ENCODE results near the gene WNT10A. TPM values are rescaled to one million over a fixed set of nuclear protein-coding genes. Genes with fewer than 3 reads are reported as not detected.

Gene WNT10A
- total and polyA plus RNA-seq, 9 of the 15 experiments (the other 6 are each of a cell fraction or from before 2014, with no cell fraction given): not detected

DNA sequence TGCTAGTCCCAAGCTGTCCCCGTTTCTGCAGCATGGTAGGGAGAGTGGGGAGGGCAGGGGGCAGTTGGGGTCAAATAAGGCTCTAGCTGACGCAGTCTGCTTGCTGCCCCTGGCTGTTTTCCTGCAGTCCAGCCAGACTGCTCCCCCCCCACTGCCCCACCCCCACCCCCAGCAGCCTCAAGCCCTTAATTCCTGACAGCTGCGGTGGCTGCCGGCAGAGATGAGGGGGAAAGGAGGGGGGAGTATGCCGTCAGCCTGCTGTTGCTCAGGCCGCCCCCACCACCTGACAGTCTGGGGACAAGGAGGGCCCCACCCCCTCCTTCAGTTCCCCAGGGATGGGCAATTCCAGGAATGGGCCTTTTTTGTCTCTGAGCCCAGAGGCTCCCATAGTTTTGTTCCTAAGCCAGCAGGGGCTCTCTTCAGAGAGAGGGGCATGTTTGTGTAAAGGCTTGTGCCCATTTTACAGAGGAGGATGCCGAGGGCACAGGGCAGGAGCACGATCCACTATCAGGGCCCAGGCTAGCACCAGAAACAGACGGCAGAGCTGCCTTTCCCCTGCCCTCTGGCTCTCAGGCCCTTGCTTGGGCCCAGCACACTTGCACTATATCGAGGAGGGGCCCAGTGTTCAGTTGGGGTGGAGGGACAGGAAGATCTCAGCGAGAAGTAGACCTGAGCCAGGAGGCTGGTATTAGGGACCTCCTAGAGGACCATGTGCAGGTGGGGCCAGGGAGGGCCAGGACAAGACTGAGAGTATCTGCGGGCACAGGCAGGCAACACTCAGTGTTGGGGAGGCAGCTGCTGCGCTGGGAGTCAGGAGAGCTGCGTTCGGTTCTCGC is 1.5 kb upstream of the WNT10A start:
- H3K9me1 ChIP-seq (ENCODE audit: control insufficient read depth, insufficient read depth, low read length): no peaks in the 10 kb centered on the region
- no peak overlapping the region for H3K27ac ChIP-seq (ENCODE audit: extremely low read depth, low read depth, low read length)
- H4K20me1 ChIP-seq (replicated peaks; ENCODE audit: control insufficient read depth, insufficient read depth, low read length): peaks cover 7% of the 10 kb centered on the region; the same call in 1 of the 2 replicates
- in situ Hi-C loops (cut with MboI) (no loop called here), intact Hi-C loops (cut with micrococcal nuclease) (loop anchor here (5.0 kb wide), 1 partner anchor 98 kb away; no protein-coding TSS in a partner anchor)
- H3K4me1 ChIP-seq (replicated peaks in 1 of 2; ENCODE audit: control insufficient read depth in 2 of 2, insufficient read depth in 2 of 2, low read length in 2 of 2): peaks cover 0 to 15% of the 10 kb centered on the region in 2 experiments; a peak in 3 of 5 replicates
- H3K27me3 ChIP-seq (ENCODE audit: control insufficient read depth in 2 of 2, insufficient read depth in 2 of 2, low read length in 2 of 2): peaks cover 0 to 30% of the 10 kb centered on the region in 2 experiments; a peak in 3 of 5 replicates
- no peak overlapping the region for H3K4me2 ChIP-seq (ENCODE audit: insufficient read depth, low read length)
- DNase-seq (ENCODE audit: extremely low read depth in 1 of 4, low spot score in 3 of 4): no peak
- POLR2A ChIA-PET: interaction anchor here (1.1 kb wide), 1 partner anchor 9 kb away, joined by 3 read pairs; no protein-coding TSS in a partner anchor
- CTCF ChIA-PET (ENCODE audit: low intra/inter-chr PET ratio): interaction anchor here (0.7 kb wide), 1 partner anchor 29 kb away, joined by 3 read pairs; no protein-coding TSS in a partner anchor
- no peak overlapping the region for H3K4me3 ChIP-seq
- no peaks in the 10 kb centered on the region for H3K36me3 ChIP-seq (ENCODE audit: control insufficient read depth, insufficient read depth, low read length)
- 16% methylated on average over 10 of the region's 16 CpGs for WGBS (ENCODE audit: insufficient coverage, low coverage, missing lambda C conversion rate)
- ATAC-seq: no peak
- no peaks in the 10 kb centered on the region for H3K9me3 ChIP-seq (replicated peaks; ENCODE audit: control insufficient read depth, insufficient read depth, low read depth, low read length)
- BruUV-seq (replicated peaks): no TSS peak
- H2AFZ ChIP-seq (ENCODE audit: low read depth, low read length): no peak overlapping the region
- FAIRE-seq: no peak
- H3K79me2 ChIP-seq (ENCODE audit: control insufficient read depth, insufficient read depth, low read length): no peaks in the 10 kb centered on the region
- H3K9ac ChIP-seq (ENCODE audit: insufficient read depth in 1 of 2, low read depth in 2 of 2, low read length in 2 of 2): no peak overlapping the region
- TF ChIP-seq GTF2A2 (tag; IDR thresholded peaks at IDR 0.05) (no peak), SMAD4 (CRISPR knock-in tag; conservative IDR thresholded peaks at IDR 0.05) (no peak), ARHGAP35 (IDR thresholded peaks at IDR 0.05; ENCODE audit: partially characterized antibody) (no peak), HNRNPH1 (optimal IDR thresholded peaks at IDR 0.05; ENCODE audit: low read depth, low read length) (no peak), ZNF695 (CRISPR knock-in tag; IDR thresholded peaks at IDR 0.05) (no peak), FOSL1 (tag; conservative IDR thresholded peaks at IDR 0.05) (no peak), BHLHE40 (IDR thresholded peaks at IDR 0.05; ENCODE audit: low read length) (no peak), RBM39 (optimal IDR thresholded peaks at IDR 0.05; ENCODE audit: low read depth, low read length) (no peak), HIVEP1 (CRISPR knock-in tag; IDR thresholded peaks at IDR 0.05) (no peak), ZNF589 (CRISPR knock-in tag; IDR thresholded peaks at IDR 0.05; ENCODE audit: low read depth) (no peak), ATF1 (CRISPR knock-in tag; IDR thresholded peaks at IDR 0.05) (no peak), ATF1 (tag; IDR thresholded peaks at IDR 0.05) (no peak), PHB (CRISPR knock-in tag; IDR thresholded peaks at IDR 0.05) (no peak)
- TF ChIP-seq, protein P1, sequence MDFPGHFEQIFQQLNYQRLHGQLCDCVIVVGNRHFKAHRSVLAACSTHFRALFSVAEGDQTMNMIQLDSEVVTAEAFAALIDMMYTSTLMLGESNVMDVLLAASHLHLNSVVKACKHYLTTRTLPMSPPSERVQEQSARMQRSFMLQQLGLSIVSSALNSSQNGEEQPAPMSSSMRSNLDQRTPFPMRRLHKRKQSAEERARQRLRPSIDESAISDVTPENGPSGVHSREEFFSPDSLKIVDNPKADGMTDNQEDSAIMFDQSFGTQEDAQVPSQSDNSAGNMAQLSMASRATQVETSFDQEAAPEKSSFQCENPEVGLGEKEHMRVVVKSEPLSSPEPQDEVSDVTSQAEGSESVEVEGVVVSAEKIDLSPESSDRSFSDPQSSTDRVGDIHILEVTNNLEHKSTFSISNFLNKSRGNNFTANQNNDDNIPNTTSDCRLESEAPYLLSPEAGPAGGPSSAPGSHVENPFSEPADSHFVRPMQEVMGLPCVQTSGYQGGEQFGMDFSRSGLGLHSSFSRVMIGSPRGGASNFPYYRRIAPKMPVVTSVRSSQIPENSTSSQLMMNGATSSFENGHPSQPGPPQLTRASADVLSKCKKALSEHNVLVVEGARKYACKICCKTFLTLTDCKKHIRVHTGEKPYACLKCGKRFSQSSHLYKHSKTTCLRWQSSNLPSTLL (IDR thresholded peaks at IDR 0.05): no peak
- TF ChIP-seq, protein P2, sequence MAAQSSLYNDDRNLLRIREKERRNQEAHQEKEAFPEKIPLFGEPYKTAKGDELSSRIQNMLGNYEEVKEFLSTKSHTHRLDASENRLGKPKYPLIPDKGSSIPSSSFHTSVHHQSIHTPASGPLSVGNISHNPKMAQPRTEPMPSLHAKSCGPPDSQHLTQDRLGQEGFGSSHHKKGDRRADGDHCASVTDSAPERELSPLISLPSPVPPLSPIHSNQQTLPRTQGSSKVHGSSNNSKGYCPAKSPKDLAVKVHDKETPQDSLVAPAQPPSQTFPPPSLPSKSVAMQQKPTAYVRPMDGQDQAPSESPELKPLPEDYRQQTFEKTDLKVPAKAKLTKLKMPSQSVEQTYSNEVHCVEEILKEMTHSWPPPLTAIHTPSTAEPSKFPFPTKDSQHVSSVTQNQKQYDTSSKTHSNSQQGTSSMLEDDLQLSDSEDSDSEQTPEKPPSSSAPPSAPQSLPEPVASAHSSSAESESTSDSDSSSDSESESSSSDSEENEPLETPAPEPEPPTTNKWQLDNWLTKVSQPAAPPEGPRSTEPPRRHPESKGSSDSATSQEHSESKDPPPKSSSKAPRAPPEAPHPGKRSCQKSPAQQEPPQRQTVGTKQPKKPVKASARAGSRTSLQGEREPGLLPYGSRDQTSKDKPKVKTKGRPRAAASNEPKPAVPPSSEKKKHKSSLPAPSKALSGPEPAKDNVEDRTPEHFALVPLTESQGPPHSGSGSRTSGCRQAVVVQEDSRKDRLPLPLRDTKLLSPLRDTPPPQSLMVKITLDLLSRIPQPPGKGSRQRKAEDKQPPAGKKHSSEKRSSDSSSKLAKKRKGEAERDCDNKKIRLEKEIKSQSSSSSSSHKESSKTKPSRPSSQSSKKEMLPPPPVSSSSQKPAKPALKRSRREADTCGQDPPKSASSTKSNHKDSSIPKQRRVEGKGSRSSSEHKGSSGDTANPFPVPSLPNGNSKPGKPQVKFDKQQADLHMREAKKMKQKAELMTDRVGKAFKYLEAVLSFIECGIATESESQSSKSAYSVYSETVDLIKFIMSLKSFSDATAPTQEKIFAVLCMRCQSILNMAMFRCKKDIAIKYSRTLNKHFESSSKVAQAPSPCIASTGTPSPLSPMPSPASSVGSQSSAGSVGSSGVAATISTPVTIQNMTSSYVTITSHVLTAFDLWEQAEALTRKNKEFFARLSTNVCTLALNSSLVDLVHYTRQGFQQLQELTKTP (IDR thresholded peaks at IDR 0.05; ENCODE audit: low read depth in 1 of 2, partially characterized antibody in 2 of 2): no peak
- TF ChIP-seq, protein P3, sequence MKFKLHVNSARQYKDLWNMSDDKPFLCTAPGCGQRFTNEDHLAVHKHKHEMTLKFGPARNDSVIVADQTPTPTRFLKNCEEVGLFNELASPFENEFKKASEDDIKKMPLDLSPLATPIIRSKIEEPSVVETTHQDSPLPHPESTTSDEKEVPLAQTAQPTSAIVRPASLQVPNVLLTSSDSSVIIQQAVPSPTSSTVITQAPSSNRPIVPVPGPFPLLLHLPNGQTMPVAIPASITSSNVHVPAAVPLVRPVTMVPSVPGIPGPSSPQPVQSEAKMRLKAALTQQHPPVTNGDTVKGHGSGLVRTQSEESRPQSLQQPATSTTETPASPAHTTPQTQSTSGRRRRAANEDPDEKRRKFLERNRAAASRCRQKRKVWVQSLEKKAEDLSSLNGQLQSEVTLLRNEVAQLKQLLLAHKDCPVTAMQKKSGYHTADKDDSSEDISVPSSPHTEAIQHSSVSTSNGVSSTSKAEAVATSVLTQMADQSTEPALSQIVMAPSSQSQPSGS (CRISPR knock-in tag; IDR thresholded peaks at IDR 0.05): no peak

Data from K562 (cell line).